GM21367 (cell line): ENCODE results near the gene PLA1A.
A peak's percentile ranks its signal among the peaks of the same experiment; 100 is the strongest.

Experiments
- ATAC-seq: cut with Tn5 transposase; IDR thresholded peaks from one replicate; pipeline ENCODE4 v1.9.1; 2021; ENCODE audit not compliant: unreplicated experiment

PLA1A gene

GRCh38 chr3:119604878-119605277, 7.2 kb downstream of the PLA1A start:
- no peak for ATAC-seq

- ATAC-seq, result no peak
These were observed 10.8 kb downstream of the PLA1A start for GRCh38 chr3:119608405-119609000.

GRCh38 chr3:119609301-119609700, 11.6 kb downstream of the PLA1A start:
- ATAC-seq, result no peak

GRCh38 chr3:119611664-119612063, 14.0 kb downstream of the PLA1A start:
- no peak for ATAC-seq

GRCh38 chr3:119613201-119613600, 15.5 kb downstream of the PLA1A start:
- no peak for ATAC-seq

GRCh38 chr3:119613872-119614271, 16.2 kb downstream of the PLA1A start:
- no peak for ATAC-seq

GRCh38 chr3:119616056-119616455, 18.4 kb downstream of the PLA1A start:
- ATAC-seq, result no peak

- ATAC-seq, result no peak
These were observed 21.4 kb downstream of the PLA1A start for GRCh38 chr3:119619094-119619493.

GRCh38 chr3:119620899-119621298, 23.2 kb downstream of the PLA1A start:
- no peak for ATAC-seq

GRCh38 chr3:119624002-119624720, 26.5 kb downstream of the PLA1A start:
- ATAC-seq, result no peak

GRCh38 chr3:119625451-119626153, 27.9 kb downstream of the PLA1A start:
- no peak for ATAC-seq

- no peak for ATAC-seq
These were observed 28.5 kb downstream of the PLA1A start for GRCh38 chr3:119626196-119626595.

- peak; percentile 36 for ATAC-seq
These were observed 29.8 kb downstream of the PLA1A start for GRCh38 chr3:119627461-119627860.

GRCh38 chr3:119628390-119628789, 30.7 kb downstream of the PLA1A start:
- peak; percentile 51 for ATAC-seq

GRCh38 chr3:119628816-119629445, 31.2 kb downstream of the PLA1A start:
- peak; percentile 16 for ATAC-seq

- ATAC-seq, result no peak
These were observed 32.6 kb downstream of the PLA1A start for GRCh38 chr3:119630128-119630879.

GRCh38 chr3:119630880-119631329, 33.2 kb downstream of the PLA1A start:
- ATAC-seq, result no peak

GRCh38 chr3:119631516-119631915, 33.8 kb downstream of the PLA1A start:
- no peak for ATAC-seq

GRCh38 chr3:119632216-119632615, 34.5 kb downstream of the PLA1A start:
- ATAC-seq, result no peak

- no peak for ATAC-seq
These were observed 35.1 kb downstream of the PLA1A start for GRCh38 chr3:119632829-119633228.

GRCh38 chr3:119635719-119636118, 38.0 kb downstream of the PLA1A start:
- ATAC-seq, result no peak
